ENCODE data around the gene TBC1D8. TPM values are rescaled to one million over a fixed set of nuclear protein-coding genes. Genes with fewer than 3 reads are reported as not detected.

Gene TBC1D8
- total and polyA plus RNA-seq, 2 of the 13 experiments (the other 11 are each of a cell fraction or from before 2014, with no cell fraction given) = 45.1 to 95.4 TPM

- TF ChIP-seq TIGD3 (CRISPR knock-in tag; IDR thresholded peaks at IDR 0.05; ENCODE audit: borderline replicate concordance) (no peak), YY1 (IDR thresholded peaks at IDR 0.05; ENCODE audit: insufficient read depth, insufficient replicate concordance, low read depth, low read length) (no peak), POLR2AphosphoS2 (IDR thresholded peaks at IDR 0.05; ENCODE audit: low read depth, low read length) (no peak), BCLAF1 (IDR thresholded peaks at IDR 0.05) (no peak), ZNF670 (CRISPR knock-in tag; IDR thresholded peaks at IDR 0.05; ENCODE audit: borderline replicate concordance) (no peak), SATB2 (CRISPR knock-in tag; IDR thresholded peaks at IDR 0.05) (no peak), SRY (CRISPR knock-in tag; IDR thresholded peaks at IDR 0.05) (no peak), SIX4 (CRISPR knock-in tag; IDR thresholded peaks at IDR 0.05) (no peak), NFE2L1 (CRISPR knock-in tag; IDR thresholded peaks at IDR 0.05; ENCODE audit: borderline replicate concordance) (no peak), TCF7L2 (IDR thresholded peaks at IDR 0.05; ENCODE audit: low read depth, low read length) (no peak), ZNF674 (CRISPR knock-in tag; IDR thresholded peaks at IDR 0.05; ENCODE audit: low read depth) (no peak), IRF2 (CRISPR knock-in tag; IDR thresholded peaks at IDR 0.05) (no peak), ZNF850 (CRISPR knock-in tag; conservative IDR thresholded peaks at IDR 0.05) (no peak), ZNF256 (CRISPR knock-in tag; conservative IDR thresholded peaks at IDR 0.05) (no peak), ZSCAN9 (CRISPR knock-in tag; IDR thresholded peaks at IDR 0.05; ENCODE audit: borderline replicate concordance) (no peak), ZBTB4 (CRISPR knock-in tag; IDR thresholded peaks at IDR 0.05; ENCODE audit: borderline replicate concordance) (no peak)
- TF ChIP-seq, protein P1, sequence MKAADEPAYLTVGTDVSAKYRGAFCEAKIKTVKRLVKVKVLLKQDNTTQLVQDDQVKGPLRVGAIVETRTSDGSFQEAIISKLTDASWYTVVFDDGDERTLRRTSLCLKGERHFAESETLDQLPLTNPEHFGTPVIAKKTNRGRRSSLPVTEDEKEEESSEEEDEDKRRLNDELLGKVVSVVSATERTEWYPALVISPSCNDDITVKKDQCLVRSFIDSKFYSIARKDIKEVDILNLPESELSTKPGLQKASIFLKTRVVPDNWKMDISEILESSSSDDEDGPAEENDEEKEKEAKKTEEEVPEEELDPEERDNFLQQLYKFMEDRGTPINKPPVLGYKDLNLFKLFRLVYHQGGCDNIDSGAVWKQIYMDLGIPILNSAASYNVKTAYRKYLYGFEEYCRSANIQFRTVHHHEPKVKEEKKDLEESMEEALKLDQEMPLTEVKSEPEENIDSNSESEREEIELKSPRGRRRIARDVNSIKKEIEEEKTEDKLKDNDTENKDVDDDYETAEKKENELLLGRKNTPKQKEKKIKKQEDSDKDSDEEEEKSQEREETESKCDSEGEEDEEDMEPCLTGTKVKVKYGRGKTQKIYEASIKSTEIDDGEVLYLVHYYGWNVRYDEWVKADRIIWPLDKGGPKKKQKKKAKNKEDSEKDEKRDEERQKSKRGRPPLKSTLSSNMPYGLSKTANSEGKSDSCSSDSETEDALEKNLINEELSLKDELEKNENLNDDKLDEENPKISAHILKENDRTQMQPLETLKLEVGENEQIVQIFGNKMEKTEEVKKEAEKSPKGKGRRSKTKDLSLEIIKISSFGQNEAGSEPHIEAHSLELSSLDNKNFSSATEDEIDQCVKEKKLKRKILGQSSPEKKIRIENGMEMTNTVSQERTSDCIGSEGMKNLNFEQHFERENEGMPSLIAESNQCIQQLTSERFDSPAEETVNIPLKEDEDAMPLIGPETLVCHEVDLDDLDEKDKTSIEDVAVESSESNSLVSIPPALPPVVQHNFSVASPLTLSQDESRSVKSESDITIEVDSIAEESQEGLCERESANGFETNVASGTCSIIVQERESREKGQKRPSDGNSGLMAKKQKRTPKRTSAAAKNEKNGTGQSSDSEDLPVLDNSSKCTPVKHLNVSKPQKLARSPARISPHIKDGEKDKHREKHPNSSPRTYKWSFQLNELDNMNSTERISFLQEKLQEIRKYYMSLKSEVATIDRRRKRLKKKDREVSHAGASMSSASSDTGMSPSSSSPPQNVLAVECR (CRISPR knock-in tag; IDR thresholded peaks at IDR 0.05; ENCODE audit: borderline replicate concordance) = peak; percentile 62; the same call in 1 of the 2 replicates
Measured at GRCh38 chr2:101149241-101150192, 1.7 kb downstream of the TBC1D8 start (continued).

Data from HepG2 (cell line).